ENCODE results near the gene ISCA2. TPM values are rescaled to one million over a fixed set of nuclear protein-coding genes. Genes with fewer than 3 reads are reported as not detected.
A peak's percentile ranks its signal among the peaks of the same experiment; 100 is the strongest.

Gene ISCA2
- total and polyA plus RNA-seq, 9 of the 15 experiments (the other 6 are each of a cell fraction or from before 2014, with no cell fraction given): 5.0 to 36.7 (median 18.1) TPM

- TF ChIP-seq SRSF1 (IDR thresholded peaks at IDR 0.05; ENCODE audit: low read depth, low read length): no peak
These were observed 37.4 kb downstream of the ISCA2 start (continued) for GRCh38 chr14:74531006-74531405.

GRCh38 chr14:74531467-74531866, 37.9 kb downstream of the ISCA2 start:
- 15% methylated on average over 4 of the region's 5 CpGs for WGBS (ENCODE audit: insufficient coverage, low coverage, missing lambda C conversion rate)
- H2AFZ ChIP-seq (ENCODE audit: low read depth, low read length): no peak overlapping the region
- ChIA-PET CTCF (ENCODE audit: low intra/inter-chr PET ratio) (no interaction called here), POLR2A (interaction anchor here (0.6 kb wide), 1 partner anchor 265 kb away, joined by 3 read pairs; no protein-coding TSS in a partner anchor)
- ATAC-seq (peak; percentile 96), DNase-seq (ENCODE audit: extremely low read depth in 1 of 4, low spot score in 3 of 4) (peak; percentile 37 to 54 (median 43)), FAIRE-seq (no peak)
- intact Hi-C loops (cut with micrococcal nuclease): no loop called here
- no peak overlapping the region for H3K9ac ChIP-seq (ENCODE audit: insufficient read depth in 1 of 2, low read depth in 2 of 2, low read length in 2 of 2)
- H3K79me2 ChIP-seq (ENCODE audit: control insufficient read depth, insufficient read depth, low read length): no peaks in the 10 kb centered on the region
- H4K20me1 ChIP-seq (replicated peaks; ENCODE audit: control insufficient read depth, insufficient read depth, low read length): no peaks in the 10 kb centered on the region
- no peak overlapping the region for H3K4me2 ChIP-seq (ENCODE audit: insufficient read depth, low read length)
- peaks cover 0 to 35% of the 10 kb centered on the region in 2 experiments; a peak in 2 of 5 replicates for H3K27me3 ChIP-seq (ENCODE audit: control insufficient read depth in 2 of 2, insufficient read depth in 2 of 2, low read length in 2 of 2)
- no peaks in the 10 kb centered on the region for H3K9me1 ChIP-seq (ENCODE audit: control insufficient read depth, insufficient read depth, low read length)
- H3K4me1 ChIP-seq (replicated peaks in 1 of 2; ENCODE audit: control insufficient read depth in 2 of 2, insufficient read depth in 2 of 2, low read length in 2 of 2): peaks cover 0 to 16% of the 10 kb centered on the region in 2 experiments; a peak in 3 of 5 replicates
- no peaks in the 10 kb centered on the region for H3K36me3 ChIP-seq (ENCODE audit: control insufficient read depth, insufficient read depth, low read length)
- TF ChIP-seq SAP30 (IDR thresholded peaks at IDR 0.05; ENCODE audit: borderline replicate concordance, insufficient read depth, low read depth, low read length, poor library complexity, severe bottlenecking): no peak
- TF ChIP-seq KLF16 (IDR thresholded peaks at IDR 0.05): peak; percentile 77; the same call in 1 of the 2 replicates
- TF ChIP-seq CTCF (IDR thresholded peaks at IDR 0.05 in 2 of 3, conservative IDR thresholded peaks at IDR 0.05 in 1 of 3; ENCODE audit: insufficient read depth in 2 of 3, low read depth in 1 of 3, low read length in 3 of 3): peak in 2 of 3 experiments; percentile 24 to 28; a peak in 2 of 6 replicates
- peak; percentile 97 for TF ChIP-seq REST (IDR thresholded peaks at IDR 0.05; ENCODE audit: borderline replicate concordance)
- TF ChIP-seq REST (CRISPR knock-in tag; IDR thresholded peaks at IDR 0.05; ENCODE audit: low read depth): no peak
- TF ChIP-seq ZKSCAN3 (CRISPR knock-in tag; IDR thresholded peaks at IDR 0.05): no peak
- no peak for TF ChIP-seq NR2C2 (CRISPR knock-in tag; IDR thresholded peaks at IDR 0.05)
- no peak for TF ChIP-seq NR2C2 (tag; IDR thresholded peaks at IDR 0.05)
- H3K27ac ChIP-seq (ENCODE audit: extremely low read depth, low read depth, low read length): no peak overlapping the region
- in situ Hi-C loops (cut with MboI): no loop called here
- no peaks in the 10 kb centered on the region for H3K9me3 ChIP-seq (replicated peaks; ENCODE audit: control insufficient read depth, insufficient read depth, low read depth, low read length)
- H3K4me3 ChIP-seq: no peak overlapping the region
- BruUV-seq (replicated peaks): no TSS peak

Data from K562 (cell line).